GM12801 (cell line): ENCODE results near the gene PAGR1.

Experiments
- CTCF ChIP-seq: IDR thresholded peaks from one replicate; pipeline ENCODE4 v1.5.1; 2011; ENCODE audit warnings: control low read depth; ENCODE audit not compliant: insufficient read length; ENCODE audit errors: extremely low read depth

PAGR1 gene

GRCh38 chr16:29806641-29807425, 9.1 kb upstream of the PAGR1 start:
- TF ChIP-seq CTCF = no peak

GRCh38 chr16:29807426-29808218, 8.3 kb upstream of the PAGR1 start:
- TF ChIP-seq CTCF = no peak

- TF ChIP-seq CTCF = no peak
Observed at GRCh38 chr16:29808219-29808900, 7.6 kb upstream of the PAGR1 start.

GRCh38 chr16:29809031-29809747, 6.8 kb upstream of the PAGR1 start:
- no peak for TF ChIP-seq CTCF

GRCh38 chr16:29809850-29810698, 5.9 kb upstream of the PAGR1 start:
- TF ChIP-seq CTCF = no peak

- TF ChIP-seq CTCF = no peak
Observed at GRCh38 chr16:29810699-29811169, 5.2 kb upstream of the PAGR1 start.
